ENCODE data around the gene DENND11.

The DENND11 gene, protein sequence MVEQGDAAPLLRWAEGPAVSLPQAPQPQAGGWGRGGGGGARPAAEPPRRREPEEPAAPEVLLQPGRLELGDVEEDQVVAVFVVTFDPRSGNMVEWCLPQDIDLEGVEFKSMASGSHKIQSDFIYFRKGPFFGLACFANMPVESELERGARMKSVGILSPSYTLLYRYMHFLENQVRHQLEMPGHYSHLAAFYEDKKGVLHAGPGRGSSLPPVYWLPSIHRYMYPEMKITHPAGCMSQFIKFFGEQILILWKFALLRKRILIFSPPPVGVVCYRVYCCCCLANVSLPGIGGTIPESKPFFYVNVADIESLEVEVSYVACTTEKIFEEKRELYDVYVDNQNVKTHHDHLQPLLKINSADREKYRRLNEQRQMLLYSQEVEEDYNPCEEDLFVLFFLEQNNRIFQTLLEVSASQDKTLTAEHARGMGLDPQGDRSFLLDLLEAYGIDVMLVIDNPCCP

DNA sequence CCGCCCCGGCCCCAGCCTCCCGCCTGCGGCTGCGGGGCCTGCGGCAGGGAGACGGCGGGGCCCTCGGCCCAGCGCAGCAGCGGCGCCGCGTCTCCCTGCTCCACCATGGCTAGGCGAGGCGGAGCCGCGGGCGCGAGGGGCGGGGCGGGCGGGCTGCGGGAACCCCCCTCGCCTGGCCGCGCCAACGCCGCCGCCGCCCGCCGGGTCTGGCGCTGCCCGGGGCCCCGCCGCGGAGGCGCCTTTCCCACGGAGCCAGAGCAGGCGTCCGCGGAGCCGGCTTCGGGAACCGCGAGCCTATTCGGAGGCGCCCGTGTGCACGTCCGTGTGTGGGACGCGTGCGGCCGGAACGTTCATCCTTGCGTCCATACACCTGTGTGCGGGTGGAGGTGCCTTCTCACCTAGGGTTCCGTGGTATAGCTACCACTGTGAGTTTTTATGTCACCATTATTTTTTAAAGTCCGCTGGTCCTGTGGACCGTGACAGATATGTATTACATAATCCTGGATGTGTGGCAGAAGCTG lies at the start of gene DENND11:
TSS of gene DENND11 (minus strand) at position 120 of the 521 bp plus-strand sequence. CDS start at position 107, 13 bp downstream.
- no peak within 1 kb of the TSS for H3K27ac ChIP-seq (ENCODE audit: low read depth, low read length)
- no peaks in the 10 kb centered on the region for H3K36me3 ChIP-seq (ENCODE audit: control insufficient read depth, insufficient read depth, low read length)
- no peaks in the 10 kb centered on the region for H3K9me3 ChIP-seq (ENCODE audit: control insufficient read depth, insufficient read depth, low read depth, low read length)
- peaks cover 22% of the 10 kb centered on the region; the same call in 1 of the 2 replicates for H3K4me1 ChIP-seq (ENCODE audit: control insufficient read depth, insufficient read depth, low read length)
- H3K4me3 ChIP-seq (ENCODE audit: low read depth, low read length): peak within 1 kb of the TSS; percentile 93
- H3K27me3 ChIP-seq (ENCODE audit: control insufficient read depth, insufficient read depth, low read length): peaks cover 16% of the 10 kb centered on the region
- H3K9ac ChIP-seq (ENCODE audit: low read length): peak within 1 kb of the TSS; percentile 65

DNA sequence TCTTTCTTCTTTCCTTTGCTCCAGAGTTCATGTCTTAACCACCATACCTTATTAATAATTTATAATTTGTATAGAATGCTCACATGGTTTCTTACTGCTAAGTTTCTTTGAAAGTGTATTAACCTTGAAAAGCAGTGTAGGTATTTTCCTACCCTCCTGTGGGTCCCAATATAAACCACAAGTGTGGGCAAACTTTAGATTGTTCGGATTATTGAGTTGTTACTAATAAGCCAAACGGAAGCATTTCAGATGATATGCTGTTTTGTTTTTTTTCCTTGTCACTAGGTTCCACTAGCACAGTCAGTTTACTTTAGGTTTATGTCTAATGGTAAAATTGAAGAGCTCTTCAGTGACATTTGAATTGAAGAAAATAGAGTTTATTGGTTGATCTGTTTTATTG lies 46.4 kb upstream of the DENND11 start:
- Histone ChIP-seq H3K36me3 (ENCODE audit: control insufficient read depth, insufficient read depth, low read length) (peaks cover 97% of the 10 kb centered on the region), H3K27me3 (ENCODE audit: control insufficient read depth, insufficient read depth, low read length) (no peaks in the 10 kb centered on the region), H3K4me1 (ENCODE audit: control insufficient read depth, insufficient read depth, low read length) (no peaks in the 10 kb centered on the region), H3K27ac (ENCODE audit: low read depth, low read length) (no peak overlapping the region), H3K9me3 (ENCODE audit: control insufficient read depth, insufficient read depth, low read depth, low read length) (peaks cover 28% of the 10 kb centered on the region), H3K4me3 (ENCODE audit: low read depth, low read length) (no peak overlapping the region), H3K9ac (ENCODE audit: low read length) (no peak overlapping the region)

- H3K4me3 ChIP-seq (ENCODE audit: low read depth, low read length): no peak overlapping the region
- no peaks in the 10 kb centered on the region; the same call in 1 of the 2 replicates for H3K9me3 ChIP-seq (ENCODE audit: control insufficient read depth, insufficient read depth, low read depth, low read length)
- H3K27me3 ChIP-seq (ENCODE audit: control insufficient read depth, insufficient read depth, low read length): no peaks in the 10 kb centered on the region
- H3K36me3 ChIP-seq (ENCODE audit: control insufficient read depth, insufficient read depth, low read length): peaks cover 96% of the 10 kb centered on the region
- H3K9ac ChIP-seq (ENCODE audit: low read length): no peak overlapping the region
- H3K27ac ChIP-seq (ENCODE audit: low read depth, low read length): no peak overlapping the region
- peaks cover 2% of the 10 kb centered on the region; the same call in 1 of the 2 replicates for H3K4me1 ChIP-seq (ENCODE audit: control insufficient read depth, insufficient read depth, low read length)
These were observed 42.2 kb upstream of the DENND11 start for GRCh38 chr7:141744131-141744530.

GRCh38 chr7:141742229-141742628 lies 40.3 kb upstream of the DENND11 start:
- H3K9ac ChIP-seq (ENCODE audit: low read length): no peak overlapping the region
- H3K4me3 ChIP-seq (ENCODE audit: low read depth, low read length): no peak overlapping the region
- H3K27me3 ChIP-seq (ENCODE audit: control insufficient read depth, insufficient read depth, low read length): no peaks in the 10 kb centered on the region
- no peaks in the 10 kb centered on the region for H3K9me3 ChIP-seq (ENCODE audit: control insufficient read depth, insufficient read depth, low read depth, low read length)
- no peak overlapping the region for H3K27ac ChIP-seq (ENCODE audit: low read depth, low read length)
- peaks cover 80% of the 10 kb centered on the region for H3K36me3 ChIP-seq (ENCODE audit: control insufficient read depth, insufficient read depth, low read length)
- H3K4me1 ChIP-seq (ENCODE audit: control insufficient read depth, insufficient read depth, low read length): peaks cover 4% of the 10 kb centered on the region; the same call in 1 of the 2 replicates

DNA sequence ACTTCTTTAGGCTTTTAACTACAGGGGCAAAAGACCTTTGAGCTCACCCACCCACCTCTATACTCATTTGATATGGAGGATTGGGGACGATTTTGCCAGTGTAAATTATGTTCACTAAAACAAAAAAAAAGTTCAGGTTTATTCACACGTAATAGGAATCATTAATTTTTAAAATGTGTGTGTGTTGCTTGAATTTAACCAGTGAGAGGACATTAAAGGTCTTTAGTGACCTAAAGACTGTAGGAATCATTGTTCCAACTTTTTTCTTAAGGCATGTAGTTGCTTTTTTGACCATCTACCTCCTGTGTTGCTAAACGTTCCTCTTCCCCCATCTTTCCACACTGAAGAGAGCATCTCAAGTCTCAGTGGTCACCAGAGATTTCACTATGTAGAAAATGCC lies 37.3 kb upstream of the DENND11 start:
- H3K27ac ChIP-seq (ENCODE audit: low read depth, low read length): no peak overlapping the region; the same call in 1 of the 2 replicates
- no peaks in the 10 kb centered on the region for H3K9me3 ChIP-seq (ENCODE audit: control insufficient read depth, insufficient read depth, low read depth, low read length)
- H3K4me3 ChIP-seq (ENCODE audit: low read depth, low read length): peak overlapping the region; percentile 87
- no peaks in the 10 kb centered on the region for H3K27me3 ChIP-seq (ENCODE audit: control insufficient read depth, insufficient read depth, low read length)
- H3K9ac ChIP-seq (ENCODE audit: low read length): peak overlapping the region; percentile 90
- H3K36me3 ChIP-seq (ENCODE audit: control insufficient read depth, insufficient read depth, low read length): peaks cover 50% of the 10 kb centered on the region
- H3K4me1 ChIP-seq (ENCODE audit: control insufficient read depth, insufficient read depth, low read length): peaks cover 4% of the 10 kb centered on the region; the same call in 1 of the 2 replicates

GRCh38 chr7:141738592-141739013 lies 36.6 kb upstream of the DENND11 start:
- H3K4me1 ChIP-seq (ENCODE audit: control insufficient read depth, insufficient read depth, low read length): peaks cover 4% of the 10 kb centered on the region; the same call in 1 of the 2 replicates
- H3K36me3 ChIP-seq (ENCODE audit: control insufficient read depth, insufficient read depth, low read length): peaks cover 44% of the 10 kb centered on the region
- H3K9ac ChIP-seq (ENCODE audit: low read length): peak overlapping the region; percentile 90
- H3K27ac ChIP-seq (ENCODE audit: low read depth, low read length): peak overlapping the region; percentile 74
- H3K4me3 ChIP-seq (ENCODE audit: low read depth, low read length): peak overlapping the region; percentile 87
- H3K27me3 ChIP-seq (ENCODE audit: control insufficient read depth, insufficient read depth, low read length): no peaks in the 10 kb centered on the region
- H3K9me3 ChIP-seq (ENCODE audit: control insufficient read depth, insufficient read depth, low read depth, low read length): no peaks in the 10 kb centered on the region

GRCh38 chr7:141737836-141738591 lies 36.0 kb upstream of the DENND11 start, which contains the start of gene SSBP1:
SSBP1 (plus strand) TSS chr7:141738358; CDS start chr7:141739167, 809 bp downstream.
- H3K9me3 ChIP-seq (ENCODE audit: control insufficient read depth, insufficient read depth, low read depth, low read length): no peaks in the 10 kb centered on the region
- peaks cover 38% of the 10 kb centered on the region for H3K36me3 ChIP-seq (ENCODE audit: control insufficient read depth, insufficient read depth, low read length)
- peaks cover 4% of the 10 kb centered on the region for H3K4me1 ChIP-seq (ENCODE audit: control insufficient read depth, insufficient read depth, low read length)
- H3K27ac ChIP-seq (ENCODE audit: low read depth, low read length): peak within 1 kb of the TSS; percentile 74
- no peaks in the 10 kb centered on the region for H3K27me3 ChIP-seq (ENCODE audit: control insufficient read depth, insufficient read depth, low read length)
- peak within 1 kb of the TSS; percentile 87 for H3K4me3 ChIP-seq (ENCODE audit: low read depth, low read length)
- H3K9ac ChIP-seq (ENCODE audit: low read length): peak within 1 kb of the TSS; percentile 90

DNA sequence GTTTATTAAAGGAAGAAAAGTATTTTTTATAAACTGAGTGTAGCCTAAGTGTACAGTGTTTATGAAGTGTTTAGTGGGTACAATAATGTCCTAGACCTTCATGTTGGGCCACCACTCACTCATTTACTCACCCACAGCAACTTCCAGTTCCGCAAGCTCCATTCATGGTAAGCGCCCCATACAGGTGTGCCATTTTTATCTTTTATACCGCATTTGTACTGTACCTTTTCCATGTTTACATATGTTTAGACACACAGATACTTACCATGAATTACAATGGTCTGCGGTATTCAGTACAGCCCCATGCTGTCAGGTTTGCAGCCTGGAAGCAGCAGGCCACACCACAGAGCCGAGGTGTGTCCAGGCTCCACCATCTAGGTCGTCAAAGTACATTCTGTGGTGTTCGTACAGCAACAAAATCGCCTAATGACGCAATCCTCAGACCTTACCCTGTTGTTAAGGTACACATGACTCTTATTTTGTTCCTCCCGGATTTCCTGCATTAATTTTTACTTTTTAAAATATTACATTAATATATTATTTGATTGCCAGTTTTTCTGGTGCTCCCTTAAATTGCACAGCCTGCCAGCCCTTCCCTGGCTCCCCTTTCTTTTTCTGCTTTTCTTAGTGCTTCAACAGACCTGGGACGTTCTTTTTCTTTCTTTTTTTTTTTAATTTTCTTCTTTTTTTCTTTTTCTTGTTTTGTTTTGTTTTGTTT lies 35.3 kb upstream of the DENND11 start:
- H3K4me1 ChIP-seq (ENCODE audit: control insufficient read depth, insufficient read depth, low read length): peaks cover 4% of the 10 kb centered on the region
- peaks cover 31% of the 10 kb centered on the region for H3K36me3 ChIP-seq (ENCODE audit: control insufficient read depth, insufficient read depth, low read length)
- peak overlapping the region; percentile 38; the same call in 1 of the 2 replicates for H3K27ac ChIP-seq (ENCODE audit: low read depth, low read length)
- no peaks in the 10 kb centered on the region for H3K9me3 ChIP-seq (ENCODE audit: control insufficient read depth, insufficient read depth, low read depth, low read length)
- peak overlapping the region; percentile 87 for H3K4me3 ChIP-seq (ENCODE audit: low read depth, low read length)
- H3K27me3 ChIP-seq (ENCODE audit: control insufficient read depth, insufficient read depth, low read length): no peaks in the 10 kb centered on the region
- peak overlapping the region; percentile 40 for H3K9ac ChIP-seq (ENCODE audit: low read length)

GRCh38 chr7:141731476-141732149 lies 29.6 kb upstream of the DENND11 start:
- Histone ChIP-seq H3K4me3 (ENCODE audit: low read depth, low read length) (no peak overlapping the region), H3K4me1 (ENCODE audit: control insufficient read depth, insufficient read depth, low read length) (no peaks in the 10 kb centered on the region; the same call in 1 of the 2 replicates), H3K9ac (ENCODE audit: low read length) (no peak overlapping the region)

DNA sequence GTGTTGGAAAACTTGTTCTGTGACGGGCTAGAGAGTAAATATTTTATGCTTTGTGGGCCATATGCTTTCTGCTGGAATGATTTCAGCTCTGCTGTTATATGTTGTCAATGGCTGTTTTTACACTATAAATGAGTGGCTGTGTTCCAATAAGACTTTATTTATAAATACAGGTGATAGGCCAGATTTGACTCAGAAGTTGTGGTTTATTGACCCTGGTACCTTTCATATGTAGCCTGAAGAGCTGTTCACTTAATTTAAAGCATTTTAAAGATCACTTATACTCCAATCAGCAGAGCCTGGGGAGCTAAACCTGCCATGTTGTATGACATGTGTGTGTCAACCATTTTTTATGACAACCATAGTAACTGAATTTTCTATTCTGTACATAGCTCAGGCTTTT lies 27.1 kb upstream of the DENND11 start:
- Histone ChIP-seq H3K9ac (ENCODE audit: low read length) (no peak overlapping the region), H3K36me3 (ENCODE audit: control insufficient read depth, insufficient read depth, low read length) (no peaks in the 10 kb centered on the region), H3K4me3 (ENCODE audit: low read depth, low read length) (no peak overlapping the region), H3K27ac (ENCODE audit: low read depth, low read length) (no peak overlapping the region), H3K4me1 (ENCODE audit: control insufficient read depth, insufficient read depth, low read length) (no peaks in the 10 kb centered on the region; the same call in 1 of the 2 replicates), H3K9me3 (ENCODE audit: control insufficient read depth, insufficient read depth, low read depth, low read length) (no peaks in the 10 kb centered on the region), H3K27me3 (ENCODE audit: control insufficient read depth, insufficient read depth, low read length) (no peaks in the 10 kb centered on the region)

More at GRCh38 chr7:141731476-141732149, 29.6 kb upstream of the DENND11 start:
- Histone ChIP-seq H3K27ac (ENCODE audit: low read depth, low read length) (no peak overlapping the region), H3K27me3 (ENCODE audit: control insufficient read depth, insufficient read depth, low read length) (no peaks in the 10 kb centered on the region), H3K36me3 (ENCODE audit: control insufficient read depth, insufficient read depth, low read length) (no peaks in the 10 kb centered on the region), H3K9me3 (ENCODE audit: control insufficient read depth, insufficient read depth, low read depth, low read length) (no peaks in the 10 kb centered on the region)
